G401 (cell line): ENCODE data around the gene RGS1. TPM values are rescaled to one million over a fixed set of nuclear protein-coding genes. Genes with fewer than 3 reads are reported as not detected.

Source experiments
- DNase-seq: peaks from one replicate; pipeline ENCODE4 v3.0.0-alpha.2; 2015; ENCODE audit warnings: low spot score
- in situ Hi-C: cut with HindIII; loops from 2 replicates; pipeline ENCODE4 v1.10.0; 2016; ENCODE audit warnings: low sequenced_read_pairs, mixed read lengths
- total RNA-seq: library from RNA; depleted of rRNA; stranded (reverse); fragments of >200 nt; shearing (Covaris generic); gene quantifications from 2 replicates; pipeline ENCODE4 v1.2.3, GENCODE V29; 2014; rRNA removed

The RGS1 gene
- total RNA-seq, 1 experiment from 2014 or later = 74.0 TPM

- in situ Hi-C loops = no loop called here
- DNase-seq = no peak
These were observed 29.5 kb downstream of the RGS1 start for GRCh38 chr1:192604979-192605620.

DNA sequence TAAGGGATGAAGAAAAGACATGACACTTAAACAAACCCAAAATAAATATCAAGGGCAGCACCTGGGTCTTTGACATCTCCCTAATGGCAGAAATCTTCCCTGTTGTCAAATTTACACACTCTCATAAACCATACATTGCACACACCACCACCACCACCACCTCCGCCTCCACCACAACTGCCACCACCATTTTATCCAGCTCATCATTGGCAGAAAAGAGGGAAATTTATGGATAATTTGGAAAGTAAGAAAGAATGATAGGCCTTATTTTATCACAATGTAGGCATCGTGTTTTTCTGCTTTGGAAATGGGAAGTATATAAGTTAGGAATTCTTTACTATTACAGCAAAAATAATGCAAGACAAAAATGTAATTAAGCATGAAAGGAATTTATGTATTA lies 33.1 kb downstream of the RGS1 start:
- in situ Hi-C loops = no loop called here
- no peak for DNase-seq

GRCh38 chr1:192609110-192610079 lies 33.8 kb downstream of the RGS1 start:
- no peak for DNase-seq
- in situ Hi-C loops = no loop called here

DNA sequence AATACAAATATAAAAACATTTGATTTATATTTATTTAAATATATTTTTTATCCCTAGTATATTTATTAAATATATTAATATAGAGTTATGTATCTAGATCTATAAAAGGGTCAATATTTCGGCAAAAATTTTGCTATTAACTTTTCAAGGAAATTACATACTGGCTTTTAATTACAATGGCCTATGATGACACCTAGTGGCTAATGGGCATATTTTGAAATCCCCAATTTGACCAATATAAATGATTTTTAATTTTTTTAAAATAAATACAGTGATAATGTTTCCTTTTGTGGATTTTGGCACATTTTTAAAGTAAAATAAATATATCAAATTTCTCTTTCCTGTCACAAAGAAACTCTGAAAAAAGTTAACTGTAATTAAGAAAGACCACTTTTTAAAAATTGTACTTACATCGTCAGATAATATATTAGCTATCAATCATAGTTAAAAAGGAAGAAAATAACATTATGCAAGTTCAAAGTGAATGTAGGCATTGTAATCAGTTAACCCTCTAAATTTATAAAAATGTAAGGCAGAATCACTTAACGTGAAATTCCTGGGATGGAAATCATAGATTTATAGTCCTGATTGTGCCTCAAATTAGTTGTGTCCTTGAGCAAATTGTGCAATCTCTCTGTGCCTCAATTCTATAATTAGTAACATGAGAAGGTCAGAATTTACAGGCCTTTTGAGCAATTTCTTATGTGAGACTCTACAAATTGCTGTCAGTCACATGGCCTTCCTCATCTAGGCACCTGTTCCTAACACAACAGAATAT lies 34.7 kb downstream of the RGS1 start:
- in situ Hi-C loops = no loop called here
- no peak for DNase-seq

DNA sequence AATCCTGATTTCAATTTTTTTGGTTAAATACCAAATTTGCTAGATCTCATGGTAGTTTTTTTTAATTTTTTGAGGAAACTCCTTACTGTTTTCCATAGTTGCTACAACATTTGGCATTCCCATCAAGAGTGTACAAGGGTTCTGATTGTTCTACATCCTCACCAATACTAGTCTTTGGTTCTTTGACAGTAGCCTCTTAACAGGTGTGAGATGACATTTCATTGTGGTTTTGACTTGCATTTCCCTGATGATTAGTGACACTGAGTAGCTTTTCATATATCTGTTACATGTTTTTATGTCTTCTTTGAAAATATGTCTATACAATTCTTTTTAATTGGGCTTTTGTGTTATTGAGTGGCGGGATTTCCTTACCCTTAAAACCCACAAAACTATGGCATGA lies 39.5 kb downstream of the RGS1 start:
- DNase-seq = no peak
- in situ Hi-C loops = no loop called here

GRCh38 chr1:192620071-192620635 lies 44.6 kb downstream of the RGS1 start:
- DNase-seq = no peak
- in situ Hi-C loops = no loop called here

GRCh38 chr1:192626366-192627179 lies 51.0 kb downstream of the RGS1 start:
- in situ Hi-C loops = no loop called here
- DNase-seq = no peak

- DNase-seq = no peak
- in situ Hi-C loops = no loop called here
These were observed 52.3 kb downstream of the RGS1 start for GRCh38 chr1:192627901-192628300.

- in situ Hi-C loops = no loop called here
- no peak for DNase-seq
These were observed 53.0 kb downstream of the RGS1 start for GRCh38 chr1:192628396-192629057.

- DNase-seq = no peak
- in situ Hi-C loops = no loop called here
These were observed 54.0 kb downstream of the RGS1 start for GRCh38 chr1:192629612-192630011.

Other genes starting within 250 kb of the RGS1 start
- not detected in 2 replicates for gene RGS13, start 60.4 kb downstream of the RGS1 start, total RNA-seq
- 27.8 and 40.3 TPM in 2 replicates for gene RGS2, start 233.3 kb downstream of the RGS1 start, total RNA-seq